ENCODE results near the gene SEZ6.
A peak's percentile ranks its signal among the peaks of the same experiment; 100 is the strongest.

Gene SEZ6

GRCh38 chr17:28906706-28907438 is 99.0 kb downstream of the SEZ6 start:
- H3K27me3 Mint-ChIP-seq (ENCODE audit: low read depth): peaks cover 4% of the 10 kb centered on the region
- no peaks in the 10 kb centered on the region for H3K9me3 Mint-ChIP-seq
- peaks cover 51% of the 10 kb centered on the region for H3K36me3 Mint-ChIP-seq (ENCODE audit: low read depth)
- peaks cover 27% of the 10 kb centered on the region for H3K4me1 Mint-ChIP-seq
- no peak overlapping the region for H3K4me3 Mint-ChIP-seq
- H3K27ac Mint-ChIP-seq: peak overlapping the region; percentile 7 to 70 (median 58)
- TF ChIP-seq CTCF (IDR thresholded peaks at IDR 0.05; ENCODE audit: unreplicated experiment in 3 of 3): no peak

GRCh38 chr17:28906276-28906675 is 99.6 kb downstream of the SEZ6 start:
- Mint-ChIP-seq H3K36me3 (ENCODE audit: low read depth) (peaks cover 51% of the 10 kb centered on the region), H3K9me3 (no peaks in the 10 kb centered on the region), H3K27me3 (ENCODE audit: low read depth) (peaks cover 5% of the 10 kb centered on the region), H3K27ac (no peak overlapping the region), H3K4me3 (no peak overlapping the region), H3K4me1 (peaks cover 31% of the 10 kb centered on the region)
- no peak for TF ChIP-seq CTCF (IDR thresholded peaks at IDR 0.05; ENCODE audit: unreplicated experiment in 3 of 3)
